IMR-90 (cell line): Measurements from ENCODE around the gene WNT6. TPM values are rescaled to one million over a fixed set of nuclear protein-coding genes. Genes with fewer than 3 reads are reported as not detected.

Source experiments
- ATAC-seq: fragments of 200-7000 bp; cut with Tn5 transposase; 2 replicates; pipeline ENCODE4 v1.9.1; 2020; ENCODE audit warnings: low read depth, mild to moderate bottlenecking, moderate library complexity
- BruUV-seq: library from RNA; stranded (reverse); fragments of 400-500 nt; replicated peaks from 2 replicates; lab custom pipeline; 2021; lab: Mats Ljungman, UMichigan
- CTCF ChIA-PET: fragments of 300-600 bp; formaldehyde crosslinking; extraction: SDS; loops from one replicate; lab custom pipeline; 2021; ENCODE audit warnings: antibody characterized with exemption; lab: Yijun Ruan, JAX
- POLR2A ChIA-PET: fragments of 300-600 bp; sonication (Branson Sonifier 250); formaldehyde crosslinking; loops from one replicate; lab custom pipeline; 2022; ENCODE audit warnings: antibody characterized with exemption; ENCODE audit not compliant: unreplicated experiment; lab: Charles Lee
- DNase-seq: peaks from one replicate; pipeline ENCODE4 v3.0.0; 2013
- H2AFZ ChIP-seq: replicated peaks from 2 replicates; pipeline ENCODE3; 2013; ENCODE audit warnings: low read length, mild to moderate bottlenecking; ENCODE audit not compliant: poor library complexity
- H2AK5ac ChIP-seq: 2 replicates; pipeline ENCODE4 v1.6.1; 2013; ENCODE audit warnings: low read depth, low read length, inconsistent platforms
- H2AK9ac ChIP-seq: replicated peaks from 2 replicates; pipeline ENCODE3; 2013; ENCODE audit warnings: mild to moderate bottlenecking, low read depth, low read length, moderate library complexity; ENCODE audit not compliant: poor library complexity
- H2BK120ac ChIP-seq: 2 replicates; pipeline ENCODE4 v1.6.1; 2013; ENCODE audit warnings: low read depth, low read length, inconsistent platforms
- H2BK15ac ChIP-seq: 3 replicates; pipeline ENCODE4 v1.6.1; 2013; ENCODE audit warnings: low read depth, low read length, inconsistent platforms
- H2BK20ac ChIP-seq: 2 replicates; pipeline ENCODE4 v1.6.1; 2013; ENCODE audit warnings: low read depth, mild to moderate bottlenecking, inconsistent platforms, low read length, moderate library complexity
- H2BK5ac ChIP-seq: 2 replicates; pipeline ENCODE4 v1.6.1; 2013; ENCODE audit warnings: mild to moderate bottlenecking, low read depth, low read length, inconsistent platforms; ENCODE audit not compliant: poor library complexity, severe bottlenecking
- H3K14ac ChIP-seq: replicated peaks from 2 replicates; pipeline ENCODE4 v1.6.1; 2013; ENCODE audit warnings: low read depth, low read length, inconsistent platforms
- H3K18ac ChIP-seq: 2 replicates; pipeline ENCODE4 v1.6.1; 2013; ENCODE audit warnings: low read depth, low read length, control low read depth
- H3K23ac ChIP-seq: 2 replicates; pipeline ENCODE4 v1.6.1; 2013; ENCODE audit warnings: low read depth, low read length, inconsistent platforms
- H3K27ac ChIP-seq: 2 replicates; pipeline ENCODE4 v1.5.1; 2013; ENCODE audit warnings: mild to moderate bottlenecking, control low read depth, low read length; ENCODE audit not compliant: insufficient read depth
- H3K27me3 ChIP-seq: 2 replicates; pipeline ENCODE4 v1.6.1; 2013; ENCODE audit warnings: low read length; ENCODE audit not compliant: control insufficient read depth, insufficient read depth
- H3K36me3 ChIP-seq: 2 replicates; pipeline ENCODE4 v1.6.1; 2013; ENCODE audit warnings: low read length, mixed read lengths; ENCODE audit not compliant: control insufficient read depth, insufficient read depth
- H3K4ac ChIP-seq: 2 replicates; pipeline ENCODE4 v1.6.1; 2013; ENCODE audit warnings: low read depth, low read length, inconsistent platforms
- H3K4me1 ChIP-seq: 2 replicates; pipeline ENCODE4 v1.6.1; 2013; ENCODE audit warnings: low read length, mixed read lengths; ENCODE audit not compliant: control insufficient read depth, insufficient read depth
- H3K4me2 ChIP-seq: 2 replicates; pipeline ENCODE4 v1.6.1; 2013; ENCODE audit warnings: low read depth, mild to moderate bottlenecking, control low read depth, low read length, moderate library complexity
- H3K4me3 ChIP-seq: 2 replicates; pipeline ENCODE4 v1.5.1; 2013; ENCODE audit warnings: low read depth, mild to moderate bottlenecking, control low read depth, low read length, moderate library complexity; ENCODE audit not compliant: insufficient read depth
- H3K56ac ChIP-seq: 2 replicates; pipeline ENCODE4 v1.6.1; 2013; ENCODE audit warnings: low read length, inconsistent platforms; ENCODE audit not compliant: insufficient read depth; ENCODE audit errors: extremely low read depth
- H3K79me1 ChIP-seq, 2 experiments: 2 replicates each; pipeline ENCODE4 v1.6.1; 2013; ENCODE audit warnings: low read length in 2 of 2, inconsistent platforms in 1 of 2, low read depth in 1 of 2
- H3K9ac ChIP-seq: 2 replicates; pipeline ENCODE4 v1.6.1; 2013; ENCODE audit warnings: low read depth, low read length, control low read depth
- H3K9me1 ChIP-seq: 2 replicates; pipeline ENCODE4 v1.6.1; 2013; ENCODE audit warnings: low read length, inconsistent platforms; ENCODE audit not compliant: insufficient read depth
- H3K9me3 ChIP-seq: 2 replicates; pipeline ENCODE4 v1.6.1; 2013; ENCODE audit warnings: low read length; ENCODE audit not compliant: control insufficient read depth, insufficient read depth
- H4K20me1 ChIP-seq: 2 replicates; pipeline ENCODE4 v1.6.1; 2013; ENCODE audit warnings: low read length, inconsistent platforms; ENCODE audit not compliant: insufficient read depth
- H4K5ac ChIP-seq: 2 replicates; pipeline ENCODE4 v1.6.1; 2013; ENCODE audit warnings: mild to moderate bottlenecking, low read depth, low read length, control low read depth
- H4K8ac ChIP-seq, 2 experiments: 2 replicates each; pipeline ENCODE4 v1.6.1; 2013; ENCODE audit warnings: low read depth in 2 of 2, low read length in 2 of 2, control low read depth in 1 of 2, inconsistent platforms in 1 of 2
- H4K91ac ChIP-seq: 2 replicates; pipeline ENCODE4 v1.6.1; 2013; ENCODE audit warnings: low read depth, low read length, inconsistent platforms; ENCODE audit not compliant: insufficient read depth
- CTCF ChIP-seq: conservative IDR thresholded peaks from 2 replicates; pipeline ENCODE4 v1.5.1; 2012; ENCODE audit warnings: mild to moderate bottlenecking, low read depth, low read length, improper control_type of control experiment
- FOS ChIP-seq: fragments of 150-350 bp; IDR thresholded peaks from 2 replicates; pipeline ENCODE4 v1.6.1; 2016; ENCODE audit warnings: low read depth, low read length
- MXI1 ChIP-seq: IDR thresholded peaks from 2 replicates; pipeline ENCODE4 v1.6.1; 2012; ENCODE audit warnings: low read depth, mild to moderate bottlenecking, low read length, moderate library complexity, borderline replicate concordance
- NFE2L2 ChIP-seq: fragments of 150-350 bp; IDR thresholded peaks from 2 replicates; pipeline ENCODE4 v1.6.1; 2016; ENCODE audit warnings: low read depth, mild to moderate bottlenecking, low read length
- RAD21 ChIP-seq: IDR thresholded peaks from 2 replicates; pipeline ENCODE4 v1.6.1; 2012; ENCODE audit warnings: low read length, improper control_type of control experiment
- SMC3 ChIP-seq: fragments of 150-350 bp; IDR thresholded peaks from 2 replicates; pipeline ENCODE4 v1.6.1; 2016; ENCODE audit warnings: low read depth, mild to moderate bottlenecking, antibody characterized with exemption, low read length, moderate library complexity
- WGBS, 2 experiments: methylation state at CpG; one replicate each; pipeline versions ENCODE4 v1.1.5 to v1.1.7; 2013; ENCODE audit warnings: missing lambda C conversion rate in 2 of 2; ENCODE audit not compliant: insufficient read length in 1 of 2; ENCODE audit errors: extremely low coverage in 2 of 2; 5-methylcytosine and 5-hydroxymethylcytosine counted together
- dilution Hi-C: fragments of 300-500 bp; cut with HindIII; formaldehyde crosslinking; loops from one replicate; pipeline ENCODE4 v1.14.3; 2018; ENCODE audit warnings: low sequenced_read_pairs; ENCODE audit not compliant: unreplicated experiment
- in situ Hi-C: fragments of 300-500 bp; cut with MboI; formaldehyde crosslinking; loops from 3 replicates; pipeline ENCODE4 v1.14.3; 2019; ENCODE audit warnings: low sequenced_read_pairs, inconsistent platforms, mixed read lengths
- intact Hi-C: fragments of 100-400 bp; cut with micrococcal nuclease; formaldehyde crosslinking; loops from 2 replicates; pipeline ENCODE4 v1.10.0; 2022
- polyA plus RNA-seq, 3 experiments: library from polyadenylated mRNA; depleted of rRNA; stranded (reverse); fragments of >200 nt; gene quantifications; 2 replicates each; pipeline ENCODE4 v1.2.3, GENCODE V29; 2012; ENCODE audit warnings: low replicate concordance in 1 of 3
- total RNA-seq: library from RNA; depleted of rRNA; stranded (reverse); fragments of >200 nt; gene quantifications from 2 replicates; pipeline ENCODE4 v1.2.3, GENCODE V29; 2012

The WNT6 gene
- total and polyA plus RNA-seq, 2 of the 4 experiments (the other 2 are of a cell fraction): not detected

- Histone ChIP-seq H3K23ac (no peak overlapping the region), H2AFZ (no peak overlapping the region), H3K9me3 (0 out of 2 replicates have a peak, but pooled peaks cover 1% of the 10 kb centered on the region), H2BK120ac (no peak overlapping the region), H4K8ac (no peak overlapping the region), H3K4me2 (no peak overlapping the region), H3K56ac (no peak overlapping the region), H2AK9ac (no peak overlapping the region), H3K36me3 (no peaks in the 10 kb centered on the region), H3K27ac (no peak overlapping the region), H3K9me1 (no peaks in the 10 kb centered on the region; the same call in 1 of the 2 replicates), H2BK5ac (no peak overlapping the region), H4K91ac (no peak overlapping the region), H3K4ac (no peak overlapping the region), H2BK15ac (no peak overlapping the region), H3K9ac (no peak overlapping the region), H3K18ac (no peak overlapping the region), H3K79me1 (no peaks in the 10 kb centered on the region), H3K14ac (no peak overlapping the region), H3K4me3 (no peak overlapping the region), H2BK20ac (no peak overlapping the region), H3K27me3 (peaks cover 64% of the 10 kb centered on the region), H4K5ac (no peak overlapping the region), H3K4me1 (no peaks in the 10 kb centered on the region), H4K20me1 (no peaks in the 10 kb centered on the region), H2AK5ac (no peak overlapping the region)
- CTCF ChIA-PET: interaction anchor here (0.6 to 1.1 kb wide), 2 partner anchors 122 to 123 kb away, joined by 3 read pairs; partner anchors contain the start of gene TTLL4
- BruUV-seq: no TSS peak
- dilution Hi-C loops (no loop called here), in situ Hi-C loops (no loop called here), intact Hi-C loops (no loop called here)
- ATAC-seq (no peak), DNase-seq (no peak)
- POLR2A ChIA-PET: no interaction called here
- WGBS, 2 experiments: no CpG with 5 or more reads among the region's 3 CpGs
- no peak for TF ChIP-seq RAD21
- no peak for TF ChIP-seq CTCF
- no peak for TF ChIP-seq SMC3
- TF ChIP-seq FOS: no peak
- no peak for TF ChIP-seq MXI1
- TF ChIP-seq NFE2L2: no peak
Measured at GRCh38 chr2:218832520-218832919, 27.1 kb upstream of the WNT6 start.
